ENCODE data around the gene GRM3. TPM values are rescaled to one million over a fixed set of nuclear protein-coding genes. Genes with fewer than 3 reads are reported as not detected.

Gene GRM3
- total RNA-seq, 3 donors from 2014 or later (not counting 1 experiment from before 2014, with no cell fraction given) = not detected

DNA sequence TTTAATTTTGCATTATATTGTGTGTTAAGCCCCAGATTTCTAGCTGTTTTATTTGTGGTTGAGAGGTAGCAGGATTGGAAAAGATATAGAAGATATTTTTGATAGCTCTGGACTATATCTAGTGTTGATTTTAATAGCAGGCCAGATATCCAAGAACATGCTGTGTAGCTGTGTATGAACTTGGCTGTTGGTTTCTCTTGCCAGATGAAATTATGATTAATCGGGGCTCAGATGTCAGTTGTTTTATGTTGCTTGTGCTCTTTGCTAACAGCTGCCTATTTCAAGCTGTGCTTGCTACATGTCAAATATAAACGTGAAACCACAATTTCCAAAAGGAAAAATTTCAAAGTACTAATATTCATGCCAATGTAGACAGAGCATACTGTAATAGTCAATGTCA, 141.1 kb downstream of the GRM3 start:
- Histone ChIP-seq H3K9me3 (ENCODE audit: control insufficient read depth, insufficient read depth, low read length) (no peaks in the 10 kb centered on the region), H3K27ac (ENCODE audit: low read length) (no peak overlapping the region), H3K27me3 (ENCODE audit: control insufficient read depth, insufficient read depth, low read length) (no peaks in the 10 kb centered on the region), H3K36me3 (ENCODE audit: control insufficient read depth, insufficient read depth, low read length) (no peaks in the 10 kb centered on the region), H3K4me3 (ENCODE audit: low read length) (no peak overlapping the region), H3K4me1 (ENCODE audit: control insufficient read depth, insufficient read depth, low read length) (no peaks in the 10 kb centered on the region)
- DNase-seq (no peak), ATAC-seq (no peak)
- H3K36me3 Mint-ChIP-seq = no peaks in the 10 kb centered on the region
- H3K27me3 Mint-ChIP-seq (ENCODE audit: low read depth in 2 of 2) = no peaks in the 10 kb centered on the region
- H3K27ac Mint-ChIP-seq = no peak overlapping the region
- WGBS (ENCODE audit: insufficient coverage) = 86% methylated on average over 2 of the region's 2 CpGs
- no peak overlapping the region for H3K4me3 Mint-ChIP-seq
- intact Hi-C loops (cut with micrococcal nuclease) = no loop called here
- no peaks in the 10 kb centered on the region for H3K9me3 Mint-ChIP-seq
- no peaks in the 10 kb centered on the region for H3K4me1 Mint-ChIP-seq
- no peak for TF ChIP-seq CTCF (IDR thresholded peaks at IDR 0.05)

- no peak overlapping the region for H3K4me3 Mint-ChIP-seq
- Histone ChIP-seq H3K9me3 (ENCODE audit: control insufficient read depth, insufficient read depth, low read length) (no peaks in the 10 kb centered on the region), H3K36me3 (ENCODE audit: control insufficient read depth, insufficient read depth, low read length) (no peaks in the 10 kb centered on the region), H3K27ac (ENCODE audit: low read length) (no peak overlapping the region), H3K27me3 (ENCODE audit: control insufficient read depth, insufficient read depth, low read length) (no peaks in the 10 kb centered on the region), H3K4me1 (ENCODE audit: control insufficient read depth, insufficient read depth, low read length) (no peaks in the 10 kb centered on the region), H3K4me3 (ENCODE audit: low read length) (no peak overlapping the region)
- H3K9me3 Mint-ChIP-seq = peaks cover 2 to 5% of the 10 kb centered on the region in 2 donors
- H3K27ac Mint-ChIP-seq = no peak overlapping the region
- no peaks in the 10 kb centered on the region for H3K4me1 Mint-ChIP-seq
- H3K27me3 Mint-ChIP-seq (ENCODE audit: low read depth in 2 of 2) = no peaks in the 10 kb centered on the region
- ATAC-seq = no peak
- intact Hi-C loops (cut with micrococcal nuclease) = no loop called here
- DNase-seq = no peak
- TF ChIP-seq CTCF (IDR thresholded peaks at IDR 0.05) = no peak
- no peaks in the 10 kb centered on the region for H3K36me3 Mint-ChIP-seq
- WGBS (ENCODE audit: insufficient coverage) = 25% methylated on average over 3 of the region's 3 CpGs
Observed at GRCh38 chr7:86785641-86786040, 141.9 kb downstream of the GRM3 start.

GRCh38 chr7:86786376-86786775, 142.7 kb downstream of the GRM3 start:
- WGBS (ENCODE audit: insufficient coverage) = 97% methylated on average over 36 of the region's 36 CpGs
- Histone ChIP-seq H3K27me3 (ENCODE audit: control insufficient read depth, insufficient read depth, low read length) (no peaks in the 10 kb centered on the region), H3K4me3 (ENCODE audit: low read length) (no peak overlapping the region), H3K4me1 (ENCODE audit: control insufficient read depth, insufficient read depth, low read length) (no peaks in the 10 kb centered on the region), H3K27ac (ENCODE audit: low read length) (no peak overlapping the region), H3K9me3 (ENCODE audit: control insufficient read depth, insufficient read depth, low read length) (no peaks in the 10 kb centered on the region), H3K36me3 (ENCODE audit: control insufficient read depth, insufficient read depth, low read length) (no peaks in the 10 kb centered on the region)
- Mint-ChIP-seq H3K4me1 (no peaks in the 10 kb centered on the region), H3K9me3 (peaks cover 5 to 8% of the 10 kb centered on the region in 2 donors), H3K4me3 (no peak overlapping the region), H3K27me3 (ENCODE audit: low read depth in 2 of 2) (no peaks in the 10 kb centered on the region), H3K27ac (no peak overlapping the region), H3K36me3 (no peaks in the 10 kb centered on the region)
- TF ChIP-seq CTCF (IDR thresholded peaks at IDR 0.05) = no peak
- intact Hi-C loops (cut with micrococcal nuclease) = no loop called here
- DNase-seq (no peak), ATAC-seq (peak in 1 of 3 donors; percentile 35)

DNA sequence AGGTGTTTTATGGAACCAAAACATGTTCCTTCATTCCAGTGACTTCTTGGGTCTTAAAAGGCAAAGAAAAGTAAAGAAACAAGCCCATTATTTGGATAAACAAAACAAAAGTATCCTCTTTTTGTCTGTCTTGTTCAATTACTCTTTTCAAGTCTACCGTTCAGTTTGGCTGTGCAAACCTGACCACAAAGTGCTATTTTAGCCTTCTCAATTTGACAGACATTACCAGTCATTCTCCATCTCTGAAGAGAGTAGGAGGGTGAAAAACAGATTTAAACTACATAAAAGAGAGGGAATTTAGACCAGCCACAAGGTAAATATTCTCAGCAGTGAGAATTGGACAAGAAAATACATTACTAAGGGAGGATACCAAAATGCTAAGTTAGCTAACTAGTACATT, 145.2 kb downstream of the GRM3 start:
- no peaks in the 10 kb centered on the region for H3K4me1 ChIP-seq (ENCODE audit: control insufficient read depth, insufficient read depth, low read length)
- no peaks in the 10 kb centered on the region for H3K27me3 Mint-ChIP-seq (ENCODE audit: low read depth in 2 of 2)
- no peaks in the 10 kb centered on the region for H3K36me3 ChIP-seq (ENCODE audit: control insufficient read depth, insufficient read depth, low read length)
- no peak overlapping the region for H3K27ac Mint-ChIP-seq
- H3K27ac ChIP-seq (ENCODE audit: low read length) = no peak overlapping the region
- intact Hi-C loops (cut with micrococcal nuclease) = no loop called here
- WGBS (ENCODE audit: insufficient coverage) = 69% methylated on average over 1 of the region's 1 CpG
- peaks cover 5 to 8% of the 10 kb centered on the region in 2 donors for H3K9me3 Mint-ChIP-seq
- DNase-seq (no peak), ATAC-seq (no peak)
- TF ChIP-seq CTCF (IDR thresholded peaks at IDR 0.05) = no peak
- no peaks in the 10 kb centered on the region for H3K4me1 Mint-ChIP-seq
- no peak overlapping the region for H3K4me3 ChIP-seq (ENCODE audit: low read length)
- H3K4me3 Mint-ChIP-seq = no peak overlapping the region
- no peaks in the 10 kb centered on the region for H3K9me3 ChIP-seq (ENCODE audit: control insufficient read depth, insufficient read depth, low read length)
- no peaks in the 10 kb centered on the region for H3K36me3 Mint-ChIP-seq
- no peaks in the 10 kb centered on the region for H3K27me3 ChIP-seq (ENCODE audit: control insufficient read depth, insufficient read depth, low read length)
